GM12873 (cell line): ENCODE measurements around the gene OGG1.

Experiments
- TF ChIP-seq, protein P1 (sequence below): IDR thresholded peaks from 2 replicates; pipeline ENCODE4 v1.5.1; 2012; ENCODE audit warnings: low read depth, mild to moderate bottlenecking, moderate library complexity, low read length, control low read depth; ENCODE audit not compliant: insufficient read depth; ENCODE audit errors: missing control alignments

The OGG1 gene

DNA sequence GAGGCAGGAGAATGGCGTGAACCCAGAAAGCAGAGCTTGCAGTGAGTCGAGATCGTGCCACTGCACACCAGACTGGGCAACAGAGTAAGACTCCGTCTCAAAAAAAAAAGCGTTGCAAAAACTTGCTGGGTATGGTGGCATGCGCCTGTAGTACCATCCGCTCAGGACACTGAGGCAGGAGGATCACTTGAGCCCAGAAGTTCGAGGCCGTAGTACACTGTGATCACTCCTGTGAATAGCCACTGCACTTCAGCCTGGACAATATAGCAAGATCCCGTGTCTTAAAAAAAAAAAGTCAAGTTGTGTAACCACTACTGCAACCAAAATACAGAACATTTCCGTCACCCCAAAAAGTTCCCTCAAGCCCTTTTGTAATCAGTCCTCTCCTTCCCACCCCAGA is 44.6 kb downstream of the OGG1 start:
- TF ChIP-seq, protein P1, sequence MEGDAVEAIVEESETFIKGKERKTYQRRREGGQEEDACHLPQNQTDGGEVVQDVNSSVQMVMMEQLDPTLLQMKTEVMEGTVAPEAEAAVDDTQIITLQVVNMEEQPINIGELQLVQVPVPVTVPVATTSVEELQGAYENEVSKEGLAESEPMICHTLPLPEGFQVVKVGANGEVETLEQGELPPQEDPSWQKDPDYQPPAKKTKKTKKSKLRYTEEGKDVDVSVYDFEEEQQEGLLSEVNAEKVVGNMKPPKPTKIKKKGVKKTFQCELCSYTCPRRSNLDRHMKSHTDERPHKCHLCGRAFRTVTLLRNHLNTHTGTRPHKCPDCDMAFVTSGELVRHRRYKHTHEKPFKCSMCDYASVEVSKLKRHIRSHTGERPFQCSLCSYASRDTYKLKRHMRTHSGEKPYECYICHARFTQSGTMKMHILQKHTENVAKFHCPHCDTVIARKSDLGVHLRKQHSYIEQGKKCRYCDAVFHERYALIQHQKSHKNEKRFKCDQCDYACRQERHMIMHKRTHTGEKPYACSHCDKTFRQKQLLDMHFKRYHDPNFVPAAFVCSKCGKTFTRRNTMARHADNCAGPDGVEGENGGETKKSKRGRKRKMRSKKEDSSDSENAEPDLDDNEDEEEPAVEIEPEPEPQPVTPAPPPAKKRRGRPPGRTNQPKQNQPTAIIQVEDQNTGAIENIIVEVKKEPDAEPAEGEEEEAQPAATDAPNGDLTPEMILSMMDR = no peak

- TF ChIP-seq, protein P1 = no peak
Measured at GRCh38 chr3:9795207-9795606, 45.5 kb downstream of the OGG1 start.

- TF ChIP-seq, protein P1 = no peak
Measured at GRCh38 chr3:9797196-9797945, 47.6 kb downstream of the OGG1 start.

DNA sequence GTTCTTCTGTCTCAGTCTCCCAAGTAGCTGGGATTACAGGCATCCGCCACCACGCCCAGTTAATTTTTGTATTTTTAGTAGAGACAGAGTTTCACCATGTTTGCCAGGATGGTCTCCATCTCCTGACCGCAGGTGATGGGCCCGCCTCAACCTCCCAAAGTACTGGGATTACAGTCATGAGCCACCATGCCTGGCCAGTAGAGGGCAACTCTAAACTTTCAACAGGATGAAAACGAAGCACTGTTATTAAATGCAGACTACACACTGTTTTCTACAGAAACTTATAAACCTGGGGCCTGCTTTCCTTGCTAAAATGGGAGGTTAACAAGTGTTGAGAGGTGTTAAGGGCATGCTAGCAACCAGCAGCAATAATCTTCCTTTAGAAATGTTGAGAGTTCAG is 50.8 kb downstream of the OGG1 start:
- TF ChIP-seq, protein P1 = peak; percentile 36

- TF ChIP-seq, protein P1 = no peak
Measured at GRCh38 chr3:9803494-9803893, 53.7 kb downstream of the OGG1 start.

DNA sequence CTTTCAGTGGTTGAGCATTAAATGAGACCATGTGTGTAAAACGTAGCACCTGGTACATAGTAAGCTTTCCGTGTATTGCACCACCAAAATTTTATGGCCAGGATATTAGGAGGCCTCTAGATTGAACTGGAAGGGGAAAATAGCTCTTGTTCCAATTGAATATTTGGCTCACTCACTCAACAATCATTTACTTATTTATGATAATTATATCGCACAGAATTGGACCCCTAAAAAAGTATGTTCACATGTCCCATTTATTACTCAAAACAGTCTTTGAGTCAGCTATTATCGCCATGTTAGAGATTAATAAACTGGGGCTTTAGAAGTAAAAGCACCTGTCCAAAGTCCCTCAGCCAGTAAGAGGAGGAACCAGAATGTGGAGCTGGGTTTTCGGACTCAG is 55.2 kb downstream of the OGG1 start:
- TF ChIP-seq, protein P1 = no peak

GRCh38 chr3:9806137-9806536 is 56.4 kb downstream of the OGG1 start:
- TF ChIP-seq, protein P1 = no peak
